ENCODE data around the gene PDZD2. TPM values are rescaled to one million over a fixed set of nuclear protein-coding genes. Genes with fewer than 3 reads are reported as not detected.

PDZD2 gene
- total RNA-seq, 1 donor from 2014 or later = 4.3 TPM

DNA sequence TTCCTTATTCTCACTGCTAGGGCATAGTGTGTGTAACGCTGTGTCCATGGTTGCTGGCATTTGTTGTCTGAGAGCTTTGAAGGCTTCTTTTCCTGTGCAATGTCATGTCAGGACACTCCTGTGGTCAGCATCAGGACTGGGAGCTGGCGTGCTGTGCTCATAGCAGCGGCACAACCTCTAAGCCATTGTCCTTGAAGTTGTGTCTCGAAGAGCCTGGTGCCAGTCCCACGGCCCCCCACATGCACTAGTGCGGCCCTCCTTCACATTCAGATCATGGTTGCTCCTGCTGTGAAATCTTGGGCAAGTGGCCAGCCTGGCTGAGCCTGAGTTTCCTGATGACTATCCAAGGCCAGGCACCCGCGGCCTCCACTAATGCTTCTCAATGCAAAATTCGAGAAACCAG is 32.4 kb downstream of the PDZD2 start:
- DNase-seq (ENCODE audit: extremely low spot score, unreplicated experiment) = no peak
- H3K4me3 Mint-ChIP-seq = no peak overlapping the region
- TF ChIP-seq CTCF (conservative IDR thresholded peaks at IDR 0.05) = no peak
- peaks cover 4% of the 10 kb centered on the region for H3K9me3 Mint-ChIP-seq
- no peaks in the 10 kb centered on the region for H3K36me3 Mint-ChIP-seq
- H3K27me3 Mint-ChIP-seq = no peaks in the 10 kb centered on the region
- no peak overlapping the region for H3K27ac Mint-ChIP-seq
- peaks cover 3% of the 10 kb centered on the region for H3K4me1 Mint-ChIP-seq (ENCODE audit: unreplicated experiment)

DNA sequence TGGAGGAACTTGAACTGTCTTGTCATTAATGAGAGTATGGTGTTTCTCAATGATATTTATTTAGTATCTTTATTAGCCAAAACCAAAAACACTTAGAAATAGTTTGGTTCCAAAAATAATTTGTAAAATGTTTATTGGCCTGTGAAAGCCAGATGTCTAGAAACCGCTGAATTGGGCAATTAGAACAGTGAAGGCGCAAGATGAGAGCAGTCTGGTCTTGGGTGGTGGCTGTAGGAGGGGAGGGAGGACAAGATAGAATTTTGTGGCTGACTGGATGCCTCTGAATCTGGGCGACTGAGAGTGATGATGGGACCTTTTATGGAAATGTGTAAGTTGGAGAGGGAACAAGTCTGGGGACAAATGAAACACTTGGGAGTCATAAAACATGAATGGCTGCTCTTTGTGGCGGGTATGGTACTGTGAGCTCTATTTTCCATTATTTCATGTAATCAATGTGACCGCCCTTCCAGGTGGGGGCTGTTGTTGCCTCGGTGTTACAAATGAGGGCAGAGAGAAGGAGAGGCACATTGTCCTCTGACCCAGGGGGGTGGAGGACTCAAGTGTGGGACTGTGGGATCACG is 35.5 kb downstream of the PDZD2 start:
- no peak for TF ChIP-seq CTCF (conservative IDR thresholded peaks at IDR 0.05)

GRCh38 chr5:31675472-31675871 is 36.5 kb downstream of the PDZD2 start:
- no peak overlapping the region for H3K27ac Mint-ChIP-seq
- no peaks in the 10 kb centered on the region for H3K4me1 Mint-ChIP-seq (ENCODE audit: unreplicated experiment)
- no peak overlapping the region for H3K4me3 Mint-ChIP-seq
- H3K9me3 Mint-ChIP-seq = peaks cover 5% of the 10 kb centered on the region
- no peaks in the 10 kb centered on the region for H3K36me3 Mint-ChIP-seq
- TF ChIP-seq CTCF (conservative IDR thresholded peaks at IDR 0.05) = no peak
- H3K27me3 Mint-ChIP-seq = no peaks in the 10 kb centered on the region
- no peak for DNase-seq (ENCODE audit: extremely low spot score, unreplicated experiment)

More for the DNA sequence above, 35.5 kb downstream of the PDZD2 start:
- no peaks in the 10 kb centered on the region for H3K36me3 Mint-ChIP-seq
- H3K4me1 Mint-ChIP-seq (ENCODE audit: unreplicated experiment) = peaks cover under 1% of the 10 kb centered on the region
- H3K9me3 Mint-ChIP-seq = peaks cover 5% of the 10 kb centered on the region
- H3K27ac Mint-ChIP-seq = no peak overlapping the region
- H3K4me3 Mint-ChIP-seq = no peak overlapping the region
- H3K27me3 Mint-ChIP-seq = no peaks in the 10 kb centered on the region
- no peak for DNase-seq (ENCODE audit: extremely low spot score, unreplicated experiment)

DNA sequence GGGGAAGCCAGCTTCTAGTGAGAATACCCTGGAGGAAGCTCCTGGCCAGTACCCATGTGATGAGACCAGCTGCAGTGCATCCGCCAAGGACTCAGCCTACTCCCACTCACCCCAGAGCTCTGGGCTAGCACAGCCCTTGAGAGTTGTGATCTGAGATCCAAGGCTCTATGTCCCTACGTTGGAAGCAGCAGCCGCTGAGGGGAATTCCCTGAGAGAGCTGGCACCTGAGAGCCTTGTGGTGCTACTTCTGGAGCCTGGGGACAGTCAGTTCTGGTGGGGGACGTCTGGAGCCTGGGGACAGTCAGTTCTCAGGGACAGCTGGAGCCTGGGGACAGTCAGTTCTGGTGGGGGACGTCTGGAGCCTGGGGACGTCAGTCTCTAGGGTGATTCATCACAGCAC is 39.2 kb downstream of the PDZD2 start:
- Mint-ChIP-seq H3K9me3 (peaks cover 5% of the 10 kb centered on the region), H3K4me1 (ENCODE audit: unreplicated experiment) (peaks cover 13% of the 10 kb centered on the region), H3K27ac (no peak overlapping the region), H3K27me3 (peaks cover 10% of the 10 kb centered on the region), H3K36me3 (no peaks in the 10 kb centered on the region), H3K4me3 (no peak overlapping the region)
- DNase-seq (ENCODE audit: extremely low spot score, unreplicated experiment) = no peak
- TF ChIP-seq CTCF (conservative IDR thresholded peaks at IDR 0.05) = no peak

DNA sequence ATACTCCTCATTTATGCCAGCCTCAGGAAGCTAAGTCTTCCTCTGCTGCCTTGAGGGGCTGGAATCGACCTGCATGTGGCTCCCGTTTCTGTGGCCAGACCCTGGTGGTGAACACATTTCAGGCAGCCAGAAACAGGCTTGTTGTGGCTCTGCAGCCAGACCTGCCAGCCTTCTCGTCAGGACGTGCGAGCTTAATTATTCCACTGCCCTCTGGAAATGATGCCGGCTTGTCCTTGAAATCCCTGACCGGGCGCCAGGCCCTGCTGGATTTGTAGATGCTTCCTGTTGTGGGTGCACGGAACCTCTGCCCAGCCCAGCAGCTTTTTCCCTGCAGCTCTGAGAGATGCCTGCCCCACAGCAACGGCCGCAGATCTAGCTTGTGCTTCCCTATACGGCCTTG is 41.6 kb downstream of the PDZD2 start:
- no peak overlapping the region for H3K4me3 Mint-ChIP-seq
- TF ChIP-seq CTCF (conservative IDR thresholded peaks at IDR 0.05) = no peak
- peaks cover 13% of the 10 kb centered on the region for H3K4me1 Mint-ChIP-seq (ENCODE audit: unreplicated experiment)
- H3K27me3 Mint-ChIP-seq = peaks cover 10% of the 10 kb centered on the region
- no peak for DNase-seq (ENCODE audit: extremely low spot score, unreplicated experiment)
- H3K36me3 Mint-ChIP-seq = no peaks in the 10 kb centered on the region
- peaks cover 5% of the 10 kb centered on the region for H3K9me3 Mint-ChIP-seq
- H3K27ac Mint-ChIP-seq = no peak overlapping the region

DNA sequence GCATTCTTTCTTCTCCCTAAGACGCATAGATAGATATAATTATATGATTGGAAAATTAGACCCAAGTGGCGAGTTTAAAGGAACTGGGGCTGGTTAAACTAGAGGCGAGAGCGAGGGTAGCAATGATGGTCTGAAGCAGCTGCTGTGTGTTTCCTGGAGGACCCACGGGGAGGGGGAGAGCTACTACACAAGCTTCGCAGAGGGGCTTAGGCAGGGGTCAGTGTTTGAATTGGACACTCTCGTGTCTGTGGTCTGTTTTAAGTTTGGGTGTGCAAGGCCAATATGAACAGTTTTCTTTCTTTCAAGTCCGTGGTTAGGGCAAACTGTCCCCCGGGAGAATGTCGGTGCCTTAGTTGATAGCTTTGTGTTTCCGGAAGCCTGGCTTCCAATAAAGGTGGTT is 43.1 kb downstream of the PDZD2 start:
- Mint-ChIP-seq H3K9me3 (no peaks in the 10 kb centered on the region), H3K27ac (no peak overlapping the region), H3K4me3 (no peak overlapping the region), H3K36me3 (no peaks in the 10 kb centered on the region), H3K4me1 (ENCODE audit: unreplicated experiment) (peaks cover 13% of the 10 kb centered on the region), H3K27me3 (peaks cover 10% of the 10 kb centered on the region)
- no peak for TF ChIP-seq CTCF (conservative IDR thresholded peaks at IDR 0.05)
- DNase-seq (ENCODE audit: extremely low spot score, unreplicated experiment) = no peak
